Activated naive CD8-positive, alpha-beta T cell treated with anti-CD3 and anti-CD28 coated beads for 36 hours (primary cell): ENCODE results near the gene TUBGCP4. TPM values are rescaled to one million over a fixed set of nuclear protein-coding genes. Genes with fewer than 3 reads are reported as not detected.

ENCODE experiments used
- DNase-seq: peaks from one replicate; pipeline ENCODE4 v3.0.0; 2021
- H3K27ac Mint-ChIP-seq: one replicate; pipeline ENCODE4 v1.8.0; 2022; ENCODE audit warnings: mild to moderate bottlenecking, moderate library complexity, mixed read lengths
- H3K27me3 Mint-ChIP-seq: one replicate; pipeline ENCODE4 v1.8.0; 2022; ENCODE audit warnings: mild to moderate bottlenecking, mixed read lengths
- H3K36me3 Mint-ChIP-seq: one replicate; pipeline ENCODE4 v1.8.0; 2021; ENCODE audit warnings: mild to moderate bottlenecking, mixed read lengths
- H3K4me1 Mint-ChIP-seq: one replicate; pipeline ENCODE4 v1.8.0; 2021; ENCODE audit warnings: mixed read lengths
- H3K4me3 Mint-ChIP-seq: one replicate; pipeline ENCODE4 v1.8.0; 2022; ENCODE audit warnings: mild to moderate bottlenecking, moderate library complexity, mixed read lengths
- H3K9me3 Mint-ChIP-seq: one replicate; pipeline ENCODE4 v1.8.0; 2022; ENCODE audit warnings: mixed read lengths
- total RNA-seq, 2 experiments: library from RNA; stranded (reverse); gene quantifications; one replicate each; pipeline ENCODE4 v1.2.3, GENCODE V29; 2021

The TUBGCP4 gene, protein sequence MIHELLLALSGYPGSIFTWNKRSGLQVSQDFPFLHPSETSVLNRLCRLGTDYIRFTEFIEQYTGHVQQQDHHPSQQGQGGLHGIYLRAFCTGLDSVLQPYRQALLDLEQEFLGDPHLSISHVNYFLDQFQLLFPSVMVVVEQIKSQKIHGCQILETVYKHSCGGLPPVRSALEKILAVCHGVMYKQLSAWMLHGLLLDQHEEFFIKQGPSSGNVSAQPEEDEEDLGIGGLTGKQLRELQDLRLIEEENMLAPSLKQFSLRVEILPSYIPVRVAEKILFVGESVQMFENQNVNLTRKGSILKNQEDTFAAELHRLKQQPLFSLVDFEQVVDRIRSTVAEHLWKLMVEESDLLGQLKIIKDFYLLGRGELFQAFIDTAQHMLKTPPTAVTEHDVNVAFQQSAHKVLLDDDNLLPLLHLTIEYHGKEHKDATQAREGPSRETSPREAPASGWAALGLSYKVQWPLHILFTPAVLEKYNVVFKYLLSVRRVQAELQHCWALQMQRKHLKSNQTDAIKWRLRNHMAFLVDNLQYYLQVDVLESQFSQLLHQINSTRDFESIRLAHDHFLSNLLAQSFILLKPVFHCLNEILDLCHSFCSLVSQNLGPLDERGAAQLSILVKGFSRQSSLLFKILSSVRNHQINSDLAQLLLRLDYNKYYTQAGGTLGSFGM
- total RNA-seq: 10 to 100 TPM; 38.0 to 38.3 TPM

DNA sequence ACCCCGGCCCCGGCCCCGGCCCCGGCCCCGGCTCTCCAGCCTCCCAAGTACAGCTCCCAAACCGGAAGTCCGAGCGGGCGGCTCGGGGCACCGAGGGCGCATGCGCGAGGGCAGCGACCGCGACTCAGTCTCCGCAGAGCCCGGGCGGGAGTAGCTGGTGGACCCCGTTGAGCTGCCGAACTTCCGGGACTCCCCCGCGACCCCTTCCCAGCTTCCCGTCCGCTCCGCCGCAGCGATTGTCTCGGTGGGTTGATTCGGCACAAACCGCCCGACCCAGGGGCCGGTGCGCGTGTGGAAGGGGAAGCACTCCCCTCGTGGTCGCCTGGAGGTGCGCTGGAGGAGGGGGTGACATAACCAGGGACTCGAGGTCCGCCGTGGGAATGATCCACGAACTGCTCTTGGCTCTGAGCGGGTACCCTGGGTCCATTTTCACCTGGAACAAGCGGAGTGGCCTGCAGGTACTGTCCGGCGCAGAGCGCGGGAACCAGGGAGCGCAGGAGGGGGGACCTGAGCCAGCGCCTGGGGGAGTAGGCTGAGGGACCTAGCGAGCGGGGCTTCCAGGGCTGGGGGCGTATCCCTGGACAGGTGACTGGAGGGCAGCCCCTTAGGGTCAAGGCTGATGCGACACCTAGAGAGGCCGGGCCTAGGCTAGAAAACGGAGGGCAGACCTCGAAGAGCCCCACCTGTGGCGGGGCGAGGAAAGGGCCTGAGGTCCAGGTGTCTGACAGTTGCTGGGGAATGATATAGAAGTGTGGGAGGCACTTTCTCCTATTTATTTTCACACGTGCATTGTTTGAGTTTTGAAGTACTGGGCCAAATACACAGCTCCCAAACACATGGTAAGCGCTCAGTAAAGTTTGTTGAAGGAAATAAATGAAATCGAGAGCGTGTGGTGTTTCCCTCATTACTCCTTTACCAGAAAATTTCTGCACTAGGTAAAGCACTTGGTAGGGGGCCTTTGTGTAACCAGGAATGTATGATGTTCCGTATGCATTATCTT lies at the start of gene TUBGCP4, which contains the start of gene ZSCAN29:
Gene TUBGCP4 (plus strand): TSS at position 127 of the 1,000 bp plus-strand sequence. CDS start 254 bp downstream, at position 381.
Gene ZSCAN29 (minus strand): TSS at position 69 of the 1,000 bp plus-strand sequence. CDS start 1,130 bp downstream, outside the sequence.
- Mint-ChIP-seq H3K27ac (peak within 1 kb of the TSS; percentile 89), H3K4me1 (peaks cover 44% of the 10 kb centered on the region), H3K27me3 (no peaks in the 10 kb centered on the region), H3K4me3 (peak within 1 kb of the TSS; percentile 91), H3K9me3 (peaks cover 28% of the 10 kb centered on the region), H3K36me3 (peaks cover 52% of the 10 kb centered on the region)
- peak; percentile 88 for DNase-seq

DNA sequence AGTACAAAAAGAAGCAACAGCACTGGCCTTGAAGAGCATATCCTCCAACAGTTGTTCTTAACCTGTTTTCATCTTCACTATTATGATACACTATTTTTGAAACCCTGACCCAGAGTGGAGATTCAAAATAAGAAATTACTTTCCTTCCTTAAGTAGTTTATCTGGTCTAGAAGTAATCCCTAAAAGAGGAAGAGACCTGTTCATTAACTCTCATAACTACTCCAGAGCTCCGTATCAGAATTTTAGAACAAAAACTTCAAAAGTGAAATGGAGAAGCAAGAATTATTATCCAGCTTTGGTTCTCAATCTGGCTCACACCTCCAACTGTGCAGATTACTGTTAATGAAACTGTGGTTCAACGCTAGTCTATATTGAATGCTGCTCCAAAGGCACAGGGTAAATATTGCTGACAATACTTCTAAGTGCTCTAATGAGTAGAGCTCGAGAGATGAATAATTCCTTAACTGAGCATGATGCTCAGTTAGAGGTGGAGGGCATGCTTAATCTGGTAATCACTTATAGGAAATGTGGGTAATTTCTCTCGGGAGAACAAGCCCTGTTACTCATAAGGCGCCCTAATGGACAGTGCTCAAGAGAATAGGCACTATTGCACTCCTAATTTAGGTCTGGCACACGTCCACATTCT lies 45.7 kb upstream of the TUBGCP4 start:
- H3K9me3 Mint-ChIP-seq: peaks cover 1% of the 10 kb centered on the region
- H3K4me3 Mint-ChIP-seq: no peak overlapping the region

DNA sequence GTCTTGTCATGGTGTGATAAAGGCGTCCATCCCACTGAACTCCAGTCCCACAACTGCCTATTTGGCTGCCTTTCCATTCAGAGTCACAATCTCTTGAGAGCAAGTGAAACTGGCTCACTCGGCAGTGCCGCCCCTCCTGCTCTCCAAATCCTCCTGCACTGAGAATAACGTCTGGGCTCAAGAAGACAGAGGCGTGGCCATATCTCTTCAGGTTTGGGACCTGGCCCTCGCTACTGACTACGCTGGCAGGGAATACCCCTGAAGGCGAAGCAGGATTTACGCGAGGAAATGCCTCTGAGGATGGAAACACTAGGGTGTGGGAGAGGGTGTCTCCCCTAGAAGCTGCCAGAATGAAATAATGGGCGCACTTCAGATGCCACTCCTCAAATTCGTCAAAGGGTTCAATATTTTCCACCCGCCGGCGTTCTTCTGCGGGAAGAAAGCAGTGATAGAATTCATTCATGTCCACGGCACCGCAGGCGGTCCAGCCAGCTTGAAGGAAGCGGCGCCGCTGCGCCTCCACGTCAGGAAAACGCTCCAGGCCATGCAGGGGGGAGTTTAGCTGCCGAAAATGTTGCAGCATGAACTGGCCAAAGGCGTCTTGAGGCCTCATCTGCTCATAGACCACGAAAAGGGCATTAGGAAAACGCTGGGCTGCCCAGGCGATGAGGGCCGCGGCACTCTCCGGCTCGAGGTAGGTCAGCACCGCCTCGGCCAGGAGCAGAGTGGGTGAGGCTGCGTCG lies 41.5 kb upstream of the TUBGCP4 start:
- peak; percentile 0 for DNase-seq
- H3K27ac Mint-ChIP-seq: peak overlapping the region; percentile 98
- H3K36me3 Mint-ChIP-seq: peaks cover 44% of the 10 kb centered on the region
- no peaks in the 10 kb centered on the region for H3K27me3 Mint-ChIP-seq
- H3K4me1 Mint-ChIP-seq: peaks cover 32% of the 10 kb centered on the region
- H3K4me3 Mint-ChIP-seq: peak overlapping the region; percentile 89
- peaks cover 1% of the 10 kb centered on the region for H3K9me3 Mint-ChIP-seq

More for the DNA sequence above, 45.7 kb upstream of the TUBGCP4 start:
- H3K36me3 Mint-ChIP-seq: peaks cover 27% of the 10 kb centered on the region
- H3K27me3 Mint-ChIP-seq: no peaks in the 10 kb centered on the region
- H3K4me1 Mint-ChIP-seq: peaks cover 20% of the 10 kb centered on the region
- no peak for DNase-seq
- no peak overlapping the region for H3K27ac Mint-ChIP-seq

DNA sequence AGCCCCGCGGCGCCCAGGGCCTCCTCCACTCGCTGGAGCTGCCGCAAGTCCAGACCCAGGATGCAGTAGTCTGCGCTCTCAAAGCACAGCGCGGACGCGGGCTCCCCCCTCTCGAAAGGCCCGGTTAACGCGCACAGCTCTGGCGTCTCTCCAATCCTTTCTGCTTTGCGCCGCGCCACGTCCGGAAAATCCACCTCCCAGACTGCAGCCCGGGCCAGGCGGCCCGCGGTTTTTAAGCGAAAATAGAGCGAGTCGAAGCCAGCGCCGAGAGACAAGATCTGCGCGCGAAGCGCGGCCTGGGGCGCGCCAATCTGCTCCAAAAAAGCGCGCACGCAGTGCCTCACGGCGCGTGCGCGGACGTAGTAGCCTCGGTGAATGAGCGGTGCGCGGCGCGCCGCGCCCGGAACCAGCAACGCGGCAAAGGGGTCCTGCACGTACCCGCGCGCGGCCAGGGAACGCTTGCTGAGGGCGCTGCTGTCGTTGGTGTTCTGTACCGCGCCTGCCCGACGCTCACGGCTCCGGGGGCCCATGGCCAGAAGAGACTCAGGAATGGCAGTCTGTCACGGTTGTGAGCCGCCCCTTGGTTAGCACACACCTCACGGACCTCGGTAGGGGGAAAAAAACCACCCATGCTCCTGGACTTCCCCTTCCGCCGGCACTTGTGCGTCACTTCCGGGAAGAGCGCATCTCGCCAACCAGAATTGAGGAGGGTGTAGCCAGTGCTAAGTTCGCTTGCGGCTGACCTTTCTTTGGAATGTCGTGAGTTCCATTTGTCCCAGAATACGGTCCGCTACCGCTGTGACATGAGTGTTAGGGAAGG lies 40.7 kb upstream of the TUBGCP4 start, which contains the start of gene LCMT2:
Gene LCMT2 (minus strand): TSS at position 614 of the 820 bp plus-strand sequence. CDS start 84 bp downstream, at position 530.
- peak; percentile 88 for DNase-seq
- peaks cover 44% of the 10 kb centered on the region for H3K36me3 Mint-ChIP-seq
- peak within 1 kb of the TSS; percentile 98 for H3K27ac Mint-ChIP-seq
- H3K4me3 Mint-ChIP-seq: peak within 1 kb of the TSS; percentile 89
- H3K4me1 Mint-ChIP-seq: peaks cover 32% of the 10 kb centered on the region
- H3K9me3 Mint-ChIP-seq: peaks cover 1% of the 10 kb centered on the region
- no peaks in the 10 kb centered on the region for H3K27me3 Mint-ChIP-seq

DNA sequence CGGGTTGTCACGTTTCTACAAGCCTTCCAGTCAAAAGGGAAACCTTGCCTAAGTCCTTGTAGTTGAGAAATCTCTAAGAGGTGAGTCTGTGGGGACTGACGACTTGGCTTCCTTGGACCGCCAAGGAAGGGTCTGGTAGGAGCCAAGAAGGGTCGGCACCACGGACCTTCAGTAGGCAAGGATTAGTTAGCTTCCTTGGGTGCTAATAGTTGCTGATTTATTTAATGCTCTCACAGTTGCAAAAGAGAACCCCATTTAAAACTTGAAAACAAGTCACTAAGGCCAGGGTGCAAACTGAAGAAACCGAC lies 40.2 kb upstream of the TUBGCP4 start:
- DNase-seq: no peak
- H3K27ac Mint-ChIP-seq: peak overlapping the region; percentile 98
- peaks cover 32% of the 10 kb centered on the region for H3K4me1 Mint-ChIP-seq
- H3K9me3 Mint-ChIP-seq: peaks cover 1% of the 10 kb centered on the region
- H3K36me3 Mint-ChIP-seq: peaks cover 47% of the 10 kb centered on the region
- H3K4me3 Mint-ChIP-seq: peak overlapping the region; percentile 89
- no peaks in the 10 kb centered on the region for H3K27me3 Mint-ChIP-seq

DNA sequence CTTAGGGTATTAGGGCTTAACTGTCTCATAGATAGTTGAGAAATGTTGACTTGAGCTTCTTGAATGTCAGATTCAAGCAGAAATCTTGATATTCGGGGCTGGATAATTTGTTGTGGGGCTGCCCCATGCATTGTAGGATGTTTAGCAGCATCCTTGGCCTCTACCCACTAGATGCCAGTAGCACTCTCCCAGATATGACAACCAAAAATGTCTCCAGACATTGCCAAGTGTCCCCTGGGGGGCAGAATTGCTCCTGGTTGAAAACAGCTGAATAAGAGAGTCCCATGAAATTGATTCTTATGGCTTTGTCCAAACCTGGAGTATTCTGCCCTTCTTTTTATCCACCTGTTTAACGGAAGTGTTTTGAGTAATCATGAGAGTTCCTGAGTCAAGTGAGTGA lies 24.6 kb upstream of the TUBGCP4 start:
- H3K27me3 Mint-ChIP-seq: no peaks in the 10 kb centered on the region
- H3K36me3 Mint-ChIP-seq: peaks cover 7% of the 10 kb centered on the region
- H3K4me1 Mint-ChIP-seq: no peaks in the 10 kb centered on the region
- no peak overlapping the region for H3K4me3 Mint-ChIP-seq
- DNase-seq: no peak
- H3K27ac Mint-ChIP-seq: no peak overlapping the region
- no peaks in the 10 kb centered on the region for H3K9me3 Mint-ChIP-seq

DNA sequence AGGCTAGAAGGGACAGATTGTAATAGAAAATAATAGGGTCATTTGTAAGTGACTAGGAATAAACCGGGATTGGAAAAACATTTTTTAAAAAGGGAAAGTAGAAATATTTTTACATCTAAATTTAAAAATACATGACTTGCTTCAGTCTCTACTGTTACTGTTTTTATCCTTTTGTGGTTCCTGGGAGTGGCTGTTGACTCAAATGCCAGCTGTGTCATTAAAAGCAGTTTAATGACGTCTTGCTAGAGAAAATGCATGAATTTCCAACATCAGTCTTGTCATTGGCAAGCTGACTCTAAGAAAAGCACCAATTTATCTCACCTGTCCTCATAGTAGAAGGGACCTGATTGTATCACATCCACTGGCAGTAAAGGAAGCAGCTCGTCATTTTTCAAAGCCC lies 23.8 kb upstream of the TUBGCP4 start:
- H3K4me1 Mint-ChIP-seq: no peaks in the 10 kb centered on the region
- DNase-seq: no peak
- H3K36me3 Mint-ChIP-seq: peaks cover 7% of the 10 kb centered on the region
- H3K27ac Mint-ChIP-seq: no peak overlapping the region
- no peaks in the 10 kb centered on the region for H3K9me3 Mint-ChIP-seq
- no peak overlapping the region for H3K4me3 Mint-ChIP-seq
- no peaks in the 10 kb centered on the region for H3K27me3 Mint-ChIP-seq

DNA sequence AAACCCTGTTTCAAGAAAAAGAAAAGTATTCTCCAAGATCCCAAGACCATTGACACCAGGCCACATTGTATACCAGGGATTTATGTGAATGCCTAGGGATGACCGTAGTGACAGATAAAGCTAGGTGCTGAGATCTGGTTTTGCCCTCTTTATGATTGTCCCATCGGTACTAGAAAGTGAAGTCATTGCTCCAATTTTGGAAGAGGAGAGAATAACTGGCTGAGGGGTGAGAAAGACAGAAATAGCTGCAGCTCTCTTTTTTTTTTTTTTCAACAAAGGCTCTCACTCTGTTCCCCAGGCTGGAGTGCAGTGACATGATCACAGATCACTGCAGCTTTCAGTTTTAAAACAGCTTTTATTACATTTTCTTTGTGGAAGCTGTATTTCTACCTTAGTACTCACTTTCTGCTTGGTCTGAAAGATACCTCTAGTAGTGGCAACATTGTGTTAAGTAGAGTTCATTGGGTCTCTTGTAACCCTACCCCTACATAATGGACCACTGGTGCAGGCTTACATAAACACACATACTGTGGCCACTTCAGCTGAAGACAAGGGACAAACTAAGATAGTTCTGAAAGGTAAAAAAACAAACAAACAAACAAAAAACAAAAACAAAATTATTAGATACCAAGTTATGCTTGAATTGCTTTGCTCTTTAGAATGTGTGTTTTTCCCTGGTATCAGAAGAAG lies 18.1 kb upstream of the TUBGCP4 start:
- no peak overlapping the region for H3K4me3 Mint-ChIP-seq
- peaks cover 30% of the 10 kb centered on the region for H3K36me3 Mint-ChIP-seq
- H3K27me3 Mint-ChIP-seq: no peaks in the 10 kb centered on the region
- H3K27ac Mint-ChIP-seq: no peak overlapping the region
- H3K9me3 Mint-ChIP-seq: peaks cover 4% of the 10 kb centered on the region
- peaks cover 14% of the 10 kb centered on the region for H3K4me1 Mint-ChIP-seq
- DNase-seq: no peak

DNA sequence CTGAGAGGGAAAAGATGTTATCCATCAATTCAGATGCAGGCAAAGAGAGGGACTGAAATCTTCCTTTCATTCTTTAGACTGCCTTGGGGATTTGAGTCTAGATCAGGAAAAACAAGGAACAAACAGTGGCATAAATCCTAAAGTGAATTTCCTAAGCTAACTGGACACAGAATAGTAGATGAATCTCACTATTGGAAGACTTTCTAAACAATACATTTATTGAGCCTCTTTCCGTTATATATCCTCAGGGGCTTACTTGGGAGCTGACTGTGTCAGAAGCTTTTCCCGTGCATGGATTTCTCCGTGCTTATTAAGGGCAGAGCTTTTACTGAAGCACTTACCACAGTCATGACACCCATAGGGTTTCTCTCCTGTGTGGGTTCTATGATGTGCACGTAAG lies 10.1 kb upstream of the TUBGCP4 start:
- Mint-ChIP-seq H3K4me1 (peaks cover 2% of the 10 kb centered on the region), H3K27ac (no peak overlapping the region), H3K27me3 (no peaks in the 10 kb centered on the region), H3K36me3 (peaks cover 93% of the 10 kb centered on the region), H3K4me3 (no peak overlapping the region), H3K9me3 (peaks cover 53% of the 10 kb centered on the region)
- no peak for DNase-seq

DNA sequence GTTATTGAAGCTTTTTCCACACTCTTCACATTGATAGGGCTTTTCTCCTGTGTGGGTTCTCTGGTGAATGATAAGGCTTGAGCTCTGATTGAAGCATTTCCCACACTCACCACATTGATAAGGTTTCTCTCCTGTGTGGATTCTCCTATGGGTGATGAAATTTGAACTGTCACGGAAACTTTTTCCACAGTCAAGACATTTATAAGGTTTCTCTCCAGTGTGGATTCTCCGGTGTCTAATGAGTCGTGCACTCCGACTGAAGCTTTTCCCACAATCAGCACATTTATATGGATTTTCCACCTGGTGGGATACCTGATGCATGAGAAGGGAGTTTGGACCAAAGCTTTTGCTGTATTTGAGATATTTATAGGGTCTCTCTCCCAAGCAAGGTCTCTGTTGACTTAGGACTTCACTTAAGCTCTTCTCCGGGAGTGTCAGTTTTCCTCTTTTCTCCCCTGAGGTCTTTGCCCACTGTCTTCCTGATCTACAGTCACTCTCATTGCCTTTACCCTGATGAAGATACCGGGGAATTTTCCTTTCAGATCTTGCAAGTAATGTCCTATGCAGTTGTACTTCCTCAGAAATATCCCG lies 9.5 kb upstream of the TUBGCP4 start:
- peaks cover 55% of the 10 kb centered on the region for H3K9me3 Mint-ChIP-seq

DNA sequence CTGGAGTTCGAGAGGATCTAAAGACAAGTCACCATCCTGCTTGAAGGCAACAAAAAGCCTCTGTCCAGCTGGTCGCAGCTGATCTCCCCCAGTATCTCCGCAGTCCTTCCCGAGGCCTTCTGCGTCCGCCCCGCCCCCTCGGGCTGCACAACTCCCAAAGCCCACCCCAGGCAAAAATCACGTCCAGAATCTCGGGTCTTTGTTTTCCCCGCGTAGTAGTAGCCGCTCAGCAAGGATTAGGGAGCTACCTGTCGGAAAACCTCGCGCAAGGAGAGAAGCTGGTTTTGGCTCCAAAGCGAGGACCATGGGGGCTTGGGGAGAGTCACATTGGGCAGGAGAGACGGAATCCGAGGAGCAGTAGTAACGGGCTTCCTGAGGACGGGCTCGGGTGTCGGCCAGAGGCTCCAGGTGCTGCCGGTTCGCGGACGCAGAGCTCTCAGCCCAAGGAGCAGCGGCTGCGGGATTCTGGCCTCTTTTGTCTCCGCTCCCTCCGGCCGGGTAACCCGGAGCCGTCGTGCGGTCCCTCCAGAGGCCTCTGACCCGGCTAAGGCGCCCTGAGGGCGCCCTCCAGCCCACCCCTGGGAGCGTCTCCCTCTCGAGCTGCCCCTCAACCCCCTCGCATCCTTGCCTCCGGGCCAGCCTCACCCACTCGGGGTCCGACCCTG lies 459 bp upstream of the TUBGCP4 start:
- H3K4me1 Mint-ChIP-seq: peaks cover 40% of the 10 kb centered on the region
- H3K4me3 Mint-ChIP-seq: peak overlapping the region; percentile 91
- H3K27me3 Mint-ChIP-seq: no peaks in the 10 kb centered on the region
- peak; percentile 9 for DNase-seq
- H3K27ac Mint-ChIP-seq: peak overlapping the region; percentile 80
- H3K36me3 Mint-ChIP-seq: peaks cover 56% of the 10 kb centered on the region
- H3K9me3 Mint-ChIP-seq: peaks cover 33% of the 10 kb centered on the region

More for the DNA sequence above, 9.5 kb upstream of the TUBGCP4 start:
- Mint-ChIP-seq H3K4me1 (peaks cover 2% of the 10 kb centered on the region), H3K36me3 (peaks cover 93% of the 10 kb centered on the region), H3K27me3 (no peaks in the 10 kb centered on the region), H3K27ac (no peak overlapping the region), H3K4me3 (no peak overlapping the region)
- no peak for DNase-seq
